H1 (cell line): ENCODE measurements around the gene TTC27. TPM values are rescaled to one million over a fixed set of nuclear protein-coding genes. Genes with fewer than 3 reads are reported as not detected.

Experiments
- CTCF ChIA-PET: fragments of 300-600 bp; sonication (Branson Sonifier 250); formaldehyde crosslinking; loops from one replicate; lab custom pipeline; 2021; ENCODE audit not compliant: partially characterized antibody; lab: Charles Lee
- POLR2A ChIA-PET: fragments of 300-600 bp; sonication (Branson Sonifier 250); formaldehyde crosslinking; loops from one replicate; lab custom pipeline; 2021; ENCODE audit warnings: inconsistent platforms; ENCODE audit not compliant: partially characterized antibody; lab: Charles Lee
- DNase-seq, 2 experiments: peaks; one replicate each; pipeline versions ENCODE4 v3.0.0 to v3.0.0-alpha.2; 2010 to 2022; ENCODE audit warnings: low spot score in 2 of 2, low read depth in 1 of 2, mixed read lengths in 1 of 2
- FAIRE-seq: peaks from 2 replicates; lab custom pipeline; 2011; peaks lifted over from hg19 to GRCh38; lab: Jason Lieb, UNC
- H2AFZ ChIP-seq: 2 replicates; pipeline ENCODE4 v1.8.1; 2012; ENCODE audit warnings: low read length, inconsistent platforms
- H2AK5ac ChIP-seq: 2 replicates; pipeline ENCODE4 v1.6.1; 2013; ENCODE audit warnings: low read depth, low read length
- H2BK120ac ChIP-seq: replicated peaks from 2 replicates; pipeline ENCODE3; 2013; ENCODE audit warnings: low read depth, low read length, inconsistent platforms
- H2BK12ac ChIP-seq: 2 replicates; pipeline ENCODE4 v1.6.1; 2013; ENCODE audit warnings: low read depth, low read length
- H2BK15ac ChIP-seq: 2 replicates; pipeline ENCODE4 v1.6.1; 2013; ENCODE audit warnings: low read length
- H2BK20ac ChIP-seq: 2 replicates; pipeline ENCODE4 v1.6.1; 2013; ENCODE audit warnings: low read length
- H2BK5ac ChIP-seq: 2 replicates; pipeline ENCODE4 v1.6.1; 2013; ENCODE audit warnings: low read depth, low read length
- H3K14ac ChIP-seq: 2 replicates; pipeline ENCODE4 v1.6.1; 2013; ENCODE audit warnings: inconsistent platforms; ENCODE audit not compliant: insufficient read length
- H3K18ac ChIP-seq: 2 replicates; pipeline ENCODE4 v1.6.1; 2013; ENCODE audit warnings: low read length; ENCODE audit errors: extremely low read depth
- H3K23ac ChIP-seq: 2 replicates; pipeline ENCODE4 v1.6.1; 2013; ENCODE audit warnings: inconsistent platforms; ENCODE audit not compliant: insufficient read length
- H3K23me2 ChIP-seq: 2 replicates; pipeline ENCODE4 v1.6.1; 2013; ENCODE audit warnings: low read depth, low read length
- H3K27ac ChIP-seq: 2 replicates; pipeline ENCODE4 v1.6.1; 2011; ENCODE audit warnings: low read depth, low read length, inconsistent platforms
- H3K27me3 ChIP-seq, 4 experiments: replicated peaks in 1 of 4; 1 replicate in 1 of 4; 2 replicates in 3 of 4; pipeline versions ENCODE4 v1.6.1 to v1.8.1; 2011 to 2013; ENCODE audit warnings: low read length in 3 of 4, mild to moderate bottlenecking in 3 of 4, inconsistent platforms in 2 of 4, mixed read lengths in 2 of 4, moderate library complexity in 1 of 4; ENCODE audit not compliant: control insufficient read depth in 3 of 4, insufficient read depth in 3 of 4; ENCODE audit errors: extremely low read depth in 1 of 4
- H3K36me3 ChIP-seq, 4 experiments: 2 replicates each; pipeline versions ENCODE4 v1.6.1 to v1.8.1; 2011 to 2013; ENCODE audit warnings: mild to moderate bottlenecking in 4 of 4, low read length in 3 of 4, moderate library complexity in 2 of 4, control low read depth in 1 of 4, inconsistent platforms in 1 of 4; ENCODE audit not compliant: insufficient read depth in 4 of 4, control insufficient read depth in 2 of 4
- H3K4ac ChIP-seq: replicated peaks from 2 replicates; pipeline ENCODE3; 2013; ENCODE audit warnings: low read length, low read depth, mixed read lengths, inconsistent platforms; ENCODE audit not compliant: insufficient read length
- H3K4me1 ChIP-seq, 4 experiments: replicated peaks in 1 of 4; 1 replicate in 1 of 4; 2 replicates in 3 of 4; pipeline versions ENCODE4 v1.6.1 to v1.8.1; 2011 to 2013; ENCODE audit warnings: low read length in 3 of 4, inconsistent platforms in 2 of 4, mixed read lengths in 1 of 4; ENCODE audit not compliant: insufficient read depth in 4 of 4, control insufficient read depth in 3 of 4
- H3K4me2 ChIP-seq, 2 experiments: 2 replicates each; pipeline versions ENCODE4 v1.6.1 to v1.8.1; 2011 to 2013; ENCODE audit warnings: low read depth in 2 of 2, low read length in 2 of 2, control low read depth in 1 of 2, inconsistent platforms in 1 of 2, mild to moderate bottlenecking in 1 of 2; ENCODE audit not compliant: insufficient read depth in 1 of 2
- H3K4me3 ChIP-seq, 4 experiments: fragments of 200-600, 300-600 bp in 1 of 4; sonication (generic), shearing (Covaris generic), sonication (Bioruptor Twin) in 1 of 4; 2 replicates each; pipeline versions ENCODE4 v1.5.1 to v1.8.1; 2011 to 2016; ENCODE audit warnings: low read length in 4 of 4, low read depth in 3 of 4, control low read depth in 2 of 4, inconsistent platforms in 2 of 4, mild to moderate bottlenecking in 2 of 4, mixed read lengths in 1 of 4, moderate library complexity in 1 of 4; ENCODE audit not compliant: insufficient read depth in 2 of 4; ENCODE audit errors: extremely low read depth in 1 of 4
- H3K56ac ChIP-seq: replicated peaks from 2 replicates; pipeline ENCODE3; 2013; ENCODE audit warnings: low read depth, mild to moderate bottlenecking, mixed read lengths, low read length, inconsistent platforms; ENCODE audit not compliant: insufficient read length
- H3K79me1 ChIP-seq: 2 replicates; pipeline ENCODE4 v1.6.1; 2013; ENCODE audit warnings: low read depth, low read length, control low read depth
- H3K79me2 ChIP-seq, 2 experiments: 2 replicates each; pipeline versions ENCODE4 v1.6.1 to v1.8.1; 2012 to 2013; ENCODE audit warnings: low read length in 2 of 2, mild to moderate bottlenecking in 2 of 2, inconsistent platforms in 1 of 2; ENCODE audit not compliant: insufficient read depth in 2 of 2, control insufficient read depth in 1 of 2
- H3K9ac ChIP-seq, 4 experiments: replicated peaks in 1 of 4; 1 replicate in 1 of 4; 2 replicates in 3 of 4; pipeline versions ENCODE4 v1.6.1 to v1.8.1; 2011 to 2013; ENCODE audit warnings: low read depth in 3 of 4, low read length in 3 of 4, control low read depth in 2 of 4, mild to moderate bottlenecking in 2 of 4, moderate library complexity in 2 of 4, inconsistent platforms in 1 of 4; ENCODE audit errors: extremely low read depth in 1 of 4
- H3K9me3 ChIP-seq, 2 experiments: 2 replicates each; pipeline versions ENCODE4 v1.6.1 to v1.8.1; 2012 to 2013; ENCODE audit warnings: mild to moderate bottlenecking in 2 of 2, moderate library complexity in 2 of 2, control low read depth in 1 of 2, inconsistent platforms in 1 of 2, low read depth in 1 of 2, low read length in 1 of 2, mixed read lengths in 1 of 2; ENCODE audit not compliant: insufficient read depth in 2 of 2
- H4K20me1 ChIP-seq, 2 experiments: replicated peaks in 1 of 2; 2 replicates each; pipeline versions ENCODE3 to v1.8.1; 2011 to 2013; ENCODE audit warnings: inconsistent platforms in 2 of 2, low read length in 2 of 2, mild to moderate bottlenecking in 1 of 2; ENCODE audit not compliant: insufficient read depth in 2 of 2, control insufficient read depth in 1 of 2
- H4K5ac ChIP-seq: 2 replicates; pipeline ENCODE4 v1.6.1; 2013; ENCODE audit warnings: low read length, low read depth, mixed read lengths, inconsistent platforms; ENCODE audit not compliant: insufficient read length
- H4K8ac ChIP-seq: 2 replicates; pipeline ENCODE4 v1.8.0; 2013; ENCODE audit warnings: mild to moderate bottlenecking, moderate library complexity, low read length, inconsistent platforms; ENCODE audit not compliant: insufficient read depth; ENCODE audit errors: extremely low read depth
- H4K91ac ChIP-seq: replicated peaks from 2 replicates; pipeline ENCODE3; 2013; ENCODE audit warnings: low read length, mixed read lengths, inconsistent platforms; ENCODE audit not compliant: insufficient read length
- ASH2L ChIP-seq: fragments of 200-600, 300-600 bp; sonication (generic); IDR thresholded peaks from one replicate; pipeline ENCODE4 v1.7.1; 2017; ENCODE audit warnings: low read length
- BCL11A ChIP-seq, 2 experiments: IDR thresholded peaks; one replicate each; pipeline ENCODE4 v1.6.1; 2011; ENCODE audit warnings: low read depth in 2 of 2, low read length in 2 of 2, mild to moderate bottlenecking in 2 of 2
- BRCA1 ChIP-seq: IDR thresholded peaks from 2 replicates; pipeline ENCODE4 v1.6.1; 2012; ENCODE audit warnings: low read depth, low read length, improper control_type of control experiment
- CTBP2 ChIP-seq: IDR thresholded peaks from 2 replicates; pipeline ENCODE4 v1.7.0; 2011; ENCODE audit warnings: borderline replicate concordance, mild to moderate bottlenecking, moderate library complexity, mixed read lengths, low read length; ENCODE audit not compliant: insufficient read depth, insufficient read length
- GTF2F1 ChIP-seq: IDR thresholded peaks from 2 replicates; pipeline ENCODE4 v1.6.1; 2012; ENCODE audit warnings: low read depth, low read length, improper control_type of control experiment, borderline replicate concordance
- KDM4A ChIP-seq: IDR thresholded peaks from one replicate; pipeline ENCODE4 v1.7.1; 2012; ENCODE audit warnings: low read depth, mild to moderate bottlenecking, moderate library complexity, low read length, inconsistent platforms; ENCODE audit not compliant: severe bottlenecking
- KDM5A ChIP-seq: fragments of 200-600 bp; IDR thresholded peaks from 2 replicates; pipeline ENCODE4 v1.7.1; 2012; ENCODE audit warnings: mild to moderate bottlenecking, low read length, inconsistent platforms, mixed read lengths
- TBP ChIP-seq: IDR thresholded peaks from 2 replicates; pipeline ENCODE4 v1.6.1; 2011; ENCODE audit warnings: low read depth, low read length, improper control_type of control experiment
- TEAD4 ChIP-seq: IDR thresholded peaks from 2 replicates; pipeline ENCODE4 v1.6.1; 2012; ENCODE audit warnings: low read depth, low read length, inconsistent platforms, mixed read lengths
- polyA plus RNA-seq, 7 experiments: library from polyadenylated mRNA; depleted of rRNA in 3 of 7; stranded (reverse) in 5 of 7; unstranded in 2 of 7; fragments of >200 nt in 5 of 7; fragments of 200-250 nt in 2 of 7; gene quantifications; 1 replicate in 5 of 7; 2 replicates in 1 of 7; 4 replicates in 1 of 7; pipeline versions ENCODE4 v1.2.1 to v1.2.3, GENCODE V29; 2011 to 2013; ENCODE audit warnings: missing spikeins in 2 of 7, mixed read lengths in 2 of 7
- total RNA-seq: library from RNA; stranded (reverse); fragmentation: NEBNext Ultra II Directional; extraction: Animal tissue kit (Norgen Biotek cat#: 25700); gene quantifications from 2 replicates; pipeline ENCODE4 v1.2.1, GENCODE V29; 2021
- TF ChIP-seq, protein P1 (sequence below): IDR thresholded peaks from 2 replicates; pipeline ENCODE4 v1.6.1; 2011; ENCODE audit warnings: low read depth, mild to moderate bottlenecking, low read length; ENCODE audit not compliant: insufficient read depth
- TF ChIP-seq, protein P2 (sequence below): IDR thresholded peaks from 2 replicates; pipeline ENCODE4 v1.6.1; 2012; ENCODE audit warnings: inconsistent platforms

Gene TTC27
- total and polyA plus RNA-seq, 2 of the 8 experiments (the other 6 are each of a cell fraction or from before 2014, with no cell fraction given): 13.8 to 29.1 TPM

DNA sequence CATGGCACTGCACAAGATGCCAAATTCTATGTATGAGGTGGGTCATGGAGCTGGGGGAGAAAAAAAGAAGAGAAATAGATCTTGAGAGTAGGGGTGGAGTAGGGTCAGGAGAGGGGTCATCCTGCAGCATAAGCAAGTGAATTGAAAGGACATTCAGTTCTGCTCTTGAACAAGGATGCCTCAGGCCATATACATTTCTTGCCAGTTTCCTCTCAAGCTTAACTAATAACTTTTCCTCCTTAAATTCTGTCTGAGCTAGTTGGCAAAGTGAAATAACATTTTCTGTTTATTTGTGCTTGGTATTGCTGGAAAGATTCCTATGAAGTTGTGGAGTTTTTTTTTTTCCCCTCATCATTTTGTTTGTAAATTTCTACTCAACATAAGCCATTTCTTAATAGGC is 219.9 kb downstream of the TTC27 start:
- H3K4me3 ChIP-seq: no peak overlapping the region
- no peak overlapping the region for H2BK120ac ChIP-seq
- no peak for TF ChIP-seq CTBP2
- no peak for TF ChIP-seq TBP
- TF ChIP-seq TEAD4: no peak
- no peak for TF ChIP-seq KDM5A
- TF ChIP-seq ASH2L: no peak
- TF ChIP-seq GTF2F1: no peak
- TF ChIP-seq BCL11A (IDR thresholded peaks at IDR 0.05; ENCODE audit: low read depth in 2 of 2, low read length in 2 of 2): no peak
- TF ChIP-seq BRCA1: no peak
- TF ChIP-seq, protein P1, sequence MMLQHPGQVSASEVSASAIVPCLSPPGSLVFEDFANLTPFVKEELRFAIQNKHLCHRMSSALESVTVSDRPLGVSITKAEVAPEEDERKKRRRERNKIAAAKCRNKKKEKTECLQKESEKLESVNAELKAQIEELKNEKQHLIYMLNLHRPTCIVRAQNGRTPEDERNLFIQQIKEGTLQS: no peak
- TF ChIP-seq, protein P2, sequence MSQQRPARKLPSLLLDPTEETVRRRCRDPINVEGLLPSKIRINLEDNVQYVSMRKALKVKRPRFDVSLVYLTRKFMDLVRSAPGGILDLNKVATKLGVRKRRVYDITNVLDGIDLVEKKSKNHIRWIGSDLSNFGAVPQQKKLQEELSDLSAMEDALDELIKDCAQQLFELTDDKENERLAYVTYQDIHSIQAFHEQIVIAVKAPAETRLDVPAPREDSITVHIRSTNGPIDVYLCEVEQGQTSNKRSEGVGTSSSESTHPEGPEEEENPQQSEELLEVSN: no peak
- no peak for TF ChIP-seq KDM4A
- TF ChIP-seq, all 59 proteins: peak for 0
- peaks cover 7 to 9% of the 10 kb centered on the region in 2 experiments; a peak in 2 of 4 replicates for H3K9me3 ChIP-seq
- FAIRE-seq (no peak), DNase-seq (no peak)
- no peak overlapping the region for H2BK20ac ChIP-seq
- H3K4me2 ChIP-seq: no peak overlapping the region
- H3K79me1 ChIP-seq: no peaks in the 10 kb centered on the region
- H3K4me1 ChIP-seq: no peaks in the 10 kb centered on the region
- H3K9ac ChIP-seq: no peak overlapping the region
- H3K14ac ChIP-seq: no peak overlapping the region
- H3K56ac ChIP-seq: no peak overlapping the region
- H4K91ac ChIP-seq: no peak overlapping the region
- H2BK15ac ChIP-seq: no peak overlapping the region
- no peak overlapping the region for H3K18ac ChIP-seq
- H2AK5ac ChIP-seq: no peak overlapping the region
- no peak overlapping the region for H2BK5ac ChIP-seq
- H4K20me1 ChIP-seq: no peaks in the 10 kb centered on the region
- H2AFZ ChIP-seq: no peak overlapping the region
- H3K36me3 ChIP-seq: no peaks in the 10 kb centered on the region
- no peak overlapping the region for H3K4ac ChIP-seq
- no peak overlapping the region for H3K23ac ChIP-seq
- no peak overlapping the region for H3K27ac ChIP-seq
- H3K79me2 ChIP-seq: no peaks in the 10 kb centered on the region
- no peak overlapping the region for H4K5ac ChIP-seq
- H3K27me3 ChIP-seq: no peaks in the 10 kb centered on the region
- H4K8ac ChIP-seq: no peak overlapping the region
- ChIA-PET CTCF (interaction anchor here (1.5 to 2.4 kb wide), 2 partner anchors 8 to 10 kb away, joined by 3 to 8 read pairs; no protein-coding TSS in a partner anchor), POLR2A (no interaction called here)
- H3K23me2 ChIP-seq: no peaks in the 10 kb centered on the region
- H2BK12ac ChIP-seq: no peak overlapping the region
